Gastroesophageal sphincter (tissue), 3 donors: Measurements from ENCODE around the gene KLHL20.

Experiments used
- EP300 ChIP-seq: sonication (generic); formaldehyde crosslinking; IDR thresholded peaks from one replicate; pipeline ENCODE4 v1.6.1; 2017; ENCODE audit warnings: antibody characterized with exemption, mild to moderate bottlenecking
- TF ChIP-seq, protein P1 (sequence below), 4 experiments: fragments of 200-600 bp in 2 of 4; fragments of 450-650 bp in 2 of 4; sonication (generic) in 1 of 4; IDR thresholded peaks; one replicate each; pipeline ENCODE4 v1.5.1; 2017 to 2019; ENCODE audit warnings: antibody characterized with exemption in 4 of 4, mild to moderate bottlenecking in 2 of 4, moderate library complexity in 2 of 4

DNA sequence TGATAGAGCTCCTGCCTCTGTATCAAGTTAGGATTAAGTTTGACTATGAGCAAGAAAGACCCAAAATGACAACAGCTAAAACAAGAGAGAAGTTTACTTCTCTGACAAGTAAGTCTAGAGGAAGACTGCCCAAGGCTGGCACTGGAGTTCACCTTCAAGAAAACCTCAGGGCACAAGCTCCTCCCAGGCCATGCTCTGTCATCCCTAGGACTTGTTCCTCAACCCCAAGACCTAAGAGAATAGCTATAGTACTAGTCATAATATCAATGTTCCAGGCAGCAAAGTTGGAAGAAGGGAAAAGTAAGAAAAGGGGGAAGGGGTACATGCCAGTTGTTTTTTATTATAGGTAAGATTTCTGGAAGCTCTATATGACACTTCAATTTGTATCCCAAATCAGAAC is 83.3 kb downstream of the KLHL20 start:
- TF ChIP-seq, protein P1, sequence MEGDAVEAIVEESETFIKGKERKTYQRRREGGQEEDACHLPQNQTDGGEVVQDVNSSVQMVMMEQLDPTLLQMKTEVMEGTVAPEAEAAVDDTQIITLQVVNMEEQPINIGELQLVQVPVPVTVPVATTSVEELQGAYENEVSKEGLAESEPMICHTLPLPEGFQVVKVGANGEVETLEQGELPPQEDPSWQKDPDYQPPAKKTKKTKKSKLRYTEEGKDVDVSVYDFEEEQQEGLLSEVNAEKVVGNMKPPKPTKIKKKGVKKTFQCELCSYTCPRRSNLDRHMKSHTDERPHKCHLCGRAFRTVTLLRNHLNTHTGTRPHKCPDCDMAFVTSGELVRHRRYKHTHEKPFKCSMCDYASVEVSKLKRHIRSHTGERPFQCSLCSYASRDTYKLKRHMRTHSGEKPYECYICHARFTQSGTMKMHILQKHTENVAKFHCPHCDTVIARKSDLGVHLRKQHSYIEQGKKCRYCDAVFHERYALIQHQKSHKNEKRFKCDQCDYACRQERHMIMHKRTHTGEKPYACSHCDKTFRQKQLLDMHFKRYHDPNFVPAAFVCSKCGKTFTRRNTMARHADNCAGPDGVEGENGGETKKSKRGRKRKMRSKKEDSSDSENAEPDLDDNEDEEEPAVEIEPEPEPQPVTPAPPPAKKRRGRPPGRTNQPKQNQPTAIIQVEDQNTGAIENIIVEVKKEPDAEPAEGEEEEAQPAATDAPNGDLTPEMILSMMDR (IDR thresholded peaks at IDR 0.05) = no peak
- TF ChIP-seq EP300 = no peak
